ENCODE measurements around the gene ANTXRL. TPM values are rescaled to one million over a fixed set of nuclear protein-coding genes. Genes with fewer than 3 reads are reported as not detected.

ANTXRL gene
- total and polyA plus RNA-seq, 10 of the 15 experiments (the other 5 are each of a cell fraction or from before 2014, with no cell fraction given), result not detected

- ChIA-PET RAD21 (ENCODE audit: unreplicated experiment) (no interaction called here), SMC1A (ENCODE audit: uncharacterized antibody, unreplicated experiment) (no interaction called here), CTCF (no interaction called here), POLR2A (no interaction called here)
- no TSS peak for BruUV-seq (replicated peaks)
- H3K36me3 ChIP-seq (ENCODE audit: control insufficient read depth in 2 of 2, insufficient read depth in 2 of 2, low read length in 1 of 2), result no peaks in the 10 kb centered on the region
- ATAC-seq (no peak), FAIRE-seq (no peak), DNase-seq (ENCODE audit: low read depth, low spot score) (no peak)
- H2AFZ ChIP-seq (ENCODE audit: control insufficient read depth, low read depth, low read length), result no peak overlapping the region
- no peaks in the 10 kb centered on the region for H4K20me1 ChIP-seq (ENCODE audit: control insufficient read depth, insufficient read depth)
- H3K27me3 ChIP-seq (replicated peaks in 1 of 2; ENCODE audit: control insufficient read depth in 2 of 2, insufficient read depth in 2 of 2, low read length in 1 of 2), result no peaks in the 10 kb centered on the region
- TF ChIP-seq TARDBP (IDR thresholded peaks at IDR 0.05; ENCODE audit: borderline replicate concordance) (no peak), CBFB (IDR thresholded peaks at IDR 0.05; ENCODE audit: low read depth) (no peak), FOS (IDR thresholded peaks at IDR 0.05; ENCODE audit: borderline replicate concordance, extremely low read depth, insufficient read length) (no peak), EED (IDR thresholded peaks at IDR 0.05; ENCODE audit: low read depth) (no peak), BHLHE40 (IDR thresholded peaks at IDR 0.05; ENCODE audit: borderline replicate concordance in 1 of 2, low read depth in 2 of 2, low read length in 1 of 2) (no peak), CHD4 (IDR thresholded peaks at IDR 0.05) (no peak), ZNF384 (IDR thresholded peaks at IDR 0.05; ENCODE audit: borderline replicate concordance, low read depth, low read length) (no peak), KDM1A (IDR thresholded peaks at IDR 0.05; ENCODE audit: borderline replicate concordance) (no peak), BRCA1 (IDR thresholded peaks at IDR 0.05; ENCODE audit: low read depth, low read length) (no peak), FOXK2 (IDR thresholded peaks at IDR 0.05) (no peak), EZH2 (IDR thresholded peaks at IDR 0.05; ENCODE audit: borderline replicate concordance, control insufficient read depth, low read depth, low read length) (no peak), BCL11A (IDR thresholded peaks at IDR 0.05; ENCODE audit: low read depth, low read length) (no peak), NKRF (conservative IDR thresholded peaks at IDR 0.05) (no peak), USF1 (IDR thresholded peaks at IDR 0.05; ENCODE audit: borderline replicate concordance, extremely low read length, insufficient read depth, low read depth, low read length) (no peak), CHD1 (IDR thresholded peaks at IDR 0.05; ENCODE audit: low read depth, low read length) (no peak), STAT3 (IDR thresholded peaks at IDR 0.05; ENCODE audit: low read depth, low read length) (no peak), IRF5 (IDR thresholded peaks at IDR 0.05; ENCODE audit: borderline replicate concordance) (no peak)
- 25% methylated on average over 10 of the region's 10 CpGs for WGBS (ENCODE audit: insufficient coverage, insufficient replicate concordance, low lambda C conversion rate, missing lambda C conversion rate)
- no peak overlapping the region for H3K4me3 ChIP-seq
- no peaks in the 10 kb centered on the region for H3K4me1 ChIP-seq (ENCODE audit: control insufficient read depth, insufficient read depth, low read length)
- no peak overlapping the region for H3K9ac ChIP-seq (ENCODE audit: control insufficient read depth, insufficient read depth, low read length)
- in situ Hi-C loops (cut with MboI), result no loop called here
- no peaks in the 10 kb centered on the region for H3K9me3 ChIP-seq (replicated peaks; ENCODE audit: control insufficient read depth, insufficient read depth, low read length)
- no peak overlapping the region for H3K27ac ChIP-seq (ENCODE audit: control insufficient read depth, insufficient read depth)
- H3K79me2 ChIP-seq (ENCODE audit: control insufficient read depth, insufficient read depth, low read length), result no peaks in the 10 kb centered on the region
- H3K4me2 ChIP-seq (ENCODE audit: control insufficient read depth, insufficient read depth), result no peak overlapping the region
- intact Hi-C loops (cut with micrococcal nuclease; ENCODE audit: unreplicated experiment), result no loop called here
These were observed 38.1 kb upstream of the ANTXRL start for GRCh38 chr10:46248651-46249146.
